Astrocyte (in vitro differentiated cells and primary cell): ENCODE measurements around the gene ARAP2. TPM values are rescaled to one million over a fixed set of nuclear protein-coding genes. Genes with fewer than 3 reads are reported as not detected.

Experiments used
- DNase-seq: peaks from one replicate; pipeline ENCODE4 v3.0.0-alpha.2; 2010; ENCODE audit warnings: low read depth
- FAIRE-seq: peaks from 2 replicates; lab custom pipeline; 2011; peaks lifted over from hg19 to GRCh38; lab: Jason Lieb, UNC
- H2AFZ ChIP-seq: 2 replicates; pipeline ENCODE4 v1.6.0; 2012; ENCODE audit warnings: low read depth, low read length, inconsistent platforms
- H3K27ac ChIP-seq: 2 replicates; pipeline ENCODE4 v1.5.1; 2011; ENCODE audit warnings: low read depth, low read length, inconsistent platforms
- H3K27me3 ChIP-seq: 2 replicates; pipeline ENCODE4 v1.6.0; 2011; ENCODE audit warnings: low read length, inconsistent platforms; ENCODE audit not compliant: insufficient read depth
- H3K36me3 ChIP-seq: 2 replicates; pipeline ENCODE4 v1.5.1; 2011; ENCODE audit warnings: low read length, inconsistent platforms; ENCODE audit not compliant: insufficient read depth
- H3K4me1 ChIP-seq: 2 replicates; pipeline ENCODE4 v1.5.1; 2011; ENCODE audit warnings: low read length, inconsistent platforms; ENCODE audit not compliant: insufficient read depth
- H3K4me2 ChIP-seq: 2 replicates; pipeline ENCODE4 v1.6.0; 2012; ENCODE audit warnings: low read length, inconsistent platforms
- H3K4me3 ChIP-seq: 2 replicates; pipeline ENCODE4 v1.5.1; 2011; ENCODE audit warnings: low read depth, mild to moderate bottlenecking, low read length, inconsistent platforms; ENCODE audit not compliant: insufficient read depth
- H3K79me2 ChIP-seq: 2 replicates; pipeline ENCODE4 v1.6.0; 2012; ENCODE audit warnings: mild to moderate bottlenecking, low read length, inconsistent platforms; ENCODE audit not compliant: insufficient read depth
- H3K9ac ChIP-seq: 2 replicates; pipeline ENCODE4 v1.6.0; 2012; ENCODE audit warnings: mild to moderate bottlenecking, low read length, inconsistent platforms
- H3K9me3 ChIP-seq: 2 replicates; pipeline ENCODE4 v1.5.1; 2012; ENCODE audit warnings: low read depth, mild to moderate bottlenecking, low read length, inconsistent platforms; ENCODE audit not compliant: insufficient read depth
- H4K20me1 ChIP-seq: 2 replicates; pipeline ENCODE4 v1.6.0; 2012; ENCODE audit warnings: low read length, inconsistent platforms; ENCODE audit not compliant: insufficient read depth
- H3K27ac Mint-ChIP-seq: one replicate; pipeline ENCODE4 v1.8.0; 2021; ENCODE audit warnings: mild to moderate bottlenecking, mixed read lengths; ENCODE audit not compliant: unreplicated experiment
- H3K27me3 Mint-ChIP-seq: one replicate; pipeline ENCODE4 v1.8.0; 2021; ENCODE audit warnings: low read depth, mixed read lengths; ENCODE audit not compliant: unreplicated experiment
- H3K36me3 Mint-ChIP-seq: one replicate; pipeline ENCODE4 v1.8.0; 2021; ENCODE audit warnings: low read depth, mixed read lengths; ENCODE audit not compliant: unreplicated experiment
- H3K4me1 Mint-ChIP-seq: one replicate; pipeline ENCODE4 v1.8.0; 2021; ENCODE audit warnings: low read depth, mixed read lengths; ENCODE audit not compliant: unreplicated experiment
- H3K4me3 Mint-ChIP-seq: one replicate; pipeline ENCODE4 v1.8.0; 2021; ENCODE audit warnings: mild to moderate bottlenecking, moderate library complexity, mixed read lengths; ENCODE audit not compliant: unreplicated experiment
- H3K9me3 Mint-ChIP-seq: one replicate; pipeline ENCODE4 v1.8.0; 2021; ENCODE audit warnings: mild to moderate bottlenecking, mixed read lengths; ENCODE audit not compliant: unreplicated experiment
- CTCF ChIP-seq: IDR thresholded peaks from 2 replicates; pipeline ENCODE4 v1.5.1; 2011; ENCODE audit warnings: low read depth, mild to moderate bottlenecking, inconsistent platforms, low read length, moderate library complexity; ENCODE audit not compliant: insufficient read depth
- EZH2 ChIP-seq: IDR thresholded peaks from 2 replicates; pipeline ENCODE4 v1.6.1; 2012; ENCODE audit warnings: mild to moderate bottlenecking, low read length, inconsistent platforms; ENCODE audit not compliant: insufficient read depth
- total RNA-seq: library from RNA; stranded (reverse); gene quantifications from 2 replicates; pipeline ENCODE4 v1.2.1, GENCODE V29; 2021

ARAP2 gene
- total RNA-seq, 1 donor from 2014 or later, result 9.6 TPM

- Histone ChIP-seq H3K9me3 (no peaks in the 10 kb centered on the region), H3K79me2 (no peaks in the 10 kb centered on the region), H3K4me1 (no peaks in the 10 kb centered on the region), H3K4me3 (no peak overlapping the region), H2AFZ (no peak overlapping the region), H3K9ac (no peak overlapping the region), H4K20me1 (no peaks in the 10 kb centered on the region), H3K4me2 (no peak overlapping the region), H3K27ac (no peak overlapping the region), H3K27me3 (no peaks in the 10 kb centered on the region), H3K36me3 (no peaks in the 10 kb centered on the region)
- Mint-ChIP-seq H3K36me3 (peaks cover 3% of the 10 kb centered on the region), H3K4me3 (no peak overlapping the region), H3K27ac (no peak overlapping the region), H3K27me3 (no peaks in the 10 kb centered on the region), H3K9me3 (no peaks in the 10 kb centered on the region), H3K4me1 (no peaks in the 10 kb centered on the region)
- no peak for TF ChIP-seq EZH2
- TF ChIP-seq CTCF, result no peak
- DNase-seq, result no peak
- FAIRE-seq, result no peak
These were observed 64.1 kb downstream of the ARAP2 start for GRCh38 chr4:36180206-36180605.

- Mint-ChIP-seq H3K27ac (no peak overlapping the region), H3K27me3 (no peaks in the 10 kb centered on the region), H3K4me1 (no peaks in the 10 kb centered on the region), H3K4me3 (no peak overlapping the region), H3K9me3 (no peaks in the 10 kb centered on the region), H3K36me3 (peaks cover 3% of the 10 kb centered on the region)
- H3K4me1 ChIP-seq, result no peaks in the 10 kb centered on the region
- no peaks in the 10 kb centered on the region for H3K27me3 ChIP-seq
- H3K9me3 ChIP-seq, result no peaks in the 10 kb centered on the region
- no peak for FAIRE-seq
- no peak overlapping the region for H3K27ac ChIP-seq
- no peak overlapping the region for H3K9ac ChIP-seq
- H2AFZ ChIP-seq, result no peak overlapping the region
- H3K4me3 ChIP-seq, result no peak overlapping the region
- TF ChIP-seq EZH2 (no peak), CTCF (no peak)
- H3K79me2 ChIP-seq, result no peaks in the 10 kb centered on the region
- no peak for DNase-seq
- H3K4me2 ChIP-seq, result no peak overlapping the region
- H4K20me1 ChIP-seq, result no peaks in the 10 kb centered on the region
- H3K36me3 ChIP-seq, result no peaks in the 10 kb centered on the region
These were observed 65.8 kb downstream of the ARAP2 start for GRCh38 chr4:36178484-36178883.

GRCh38 chr4:36177946-36178345 is 66.4 kb downstream of the ARAP2 start:
- Histone ChIP-seq H4K20me1 (no peaks in the 10 kb centered on the region), H3K36me3 (no peaks in the 10 kb centered on the region), H3K9me3 (no peaks in the 10 kb centered on the region), H3K9ac (no peak overlapping the region), H3K4me2 (no peak overlapping the region), H3K4me1 (no peaks in the 10 kb centered on the region), H3K27me3 (no peaks in the 10 kb centered on the region), H2AFZ (no peak overlapping the region), H3K4me3 (no peak overlapping the region), H3K27ac (no peak overlapping the region), H3K79me2 (no peaks in the 10 kb centered on the region)
- H3K4me1 Mint-ChIP-seq, result no peaks in the 10 kb centered on the region
- no peaks in the 10 kb centered on the region for H3K9me3 Mint-ChIP-seq
- no peak overlapping the region for H3K4me3 Mint-ChIP-seq
- peak; percentile 20 for DNase-seq
- TF ChIP-seq EZH2, result no peak
- H3K27me3 Mint-ChIP-seq, result no peaks in the 10 kb centered on the region
- H3K27ac Mint-ChIP-seq, result no peak overlapping the region
- no peak for FAIRE-seq
- peaks cover 3% of the 10 kb centered on the region for H3K36me3 Mint-ChIP-seq
